ENCODE data around the gene TAAR1.

GRCh38 chr6:132673376-132674094 lies 14.6 kb upstream of the TAAR1 start:
- TF ChIP-seq LEF1 (IDR thresholded peaks at IDR 0.05; ENCODE audit: borderline replicate concordance) (no peak), NFRKB (IDR thresholded peaks at IDR 0.05) (no peak), HDGF (IDR thresholded peaks at IDR 0.05; ENCODE audit: borderline replicate concordance) (no peak), SP1 (IDR thresholded peaks at IDR 0.05) (no peak), ZNF384 (IDR thresholded peaks at IDR 0.05) (no peak), ARNT (IDR thresholded peaks at IDR 0.05) (no peak), FOXA1 (IDR thresholded peaks at IDR 0.05) (no peak), CTBP1 (IDR thresholded peaks at IDR 0.05; ENCODE audit: borderline replicate concordance) (no peak), ELF4 (IDR thresholded peaks at IDR 0.05) (no peak), PKNOX1 (IDR thresholded peaks at IDR 0.05) (no peak)
